Measurements from ENCODE around the gene DIP2C. TPM values are rescaled to one million over a fixed set of nuclear protein-coding genes. Genes with fewer than 3 reads are reported as not detected.

The DIP2C gene
- total RNA-seq, 1 experiment from 2014 or later: 11.0 TPM

DNA sequence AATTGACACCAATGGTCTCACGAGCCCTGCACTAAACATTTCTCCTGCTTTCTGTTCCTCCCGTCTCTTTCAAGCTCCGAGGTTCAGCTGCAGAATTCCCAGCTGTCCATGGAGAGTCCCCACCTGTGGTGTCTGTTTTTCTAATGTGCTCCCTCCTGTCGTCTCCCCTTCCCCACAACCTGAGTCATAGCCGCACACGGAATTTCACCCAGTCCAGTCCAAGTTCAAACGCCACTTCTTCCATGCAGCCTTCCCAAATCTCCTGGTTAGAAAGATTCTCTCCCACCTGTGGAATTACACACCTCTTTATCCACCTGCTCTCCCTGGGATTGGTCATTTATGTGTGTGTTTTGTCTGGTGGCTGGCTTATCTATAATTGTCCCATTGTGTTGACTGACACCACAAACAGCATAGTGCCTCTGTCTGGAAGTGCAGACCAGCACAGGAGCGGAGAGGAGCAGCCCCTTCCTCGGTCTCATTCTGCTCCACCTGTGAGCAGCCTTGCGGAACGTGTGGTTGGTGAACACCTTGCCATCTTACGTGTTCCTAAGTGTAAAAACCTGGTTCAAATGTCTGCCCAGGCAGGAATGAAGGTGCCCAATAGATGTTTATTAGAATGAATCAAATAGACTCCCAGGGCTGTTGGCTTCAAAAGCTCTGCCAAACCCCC, 3.3 kb upstream of the DIP2C start:
- POLR2A ChIA-PET: no interaction called here
- no peaks in the 10 kb centered on the region for H3K36me3 Mint-ChIP-seq
- H3K9me3 Mint-ChIP-seq: no peaks in the 10 kb centered on the region
- H3K27ac Mint-ChIP-seq: no peak overlapping the region
- H3K4me1 Mint-ChIP-seq: peaks cover 26% of the 10 kb centered on the region
- ATAC-seq (no peak), DNase-seq (ENCODE audit: low spot score) (no peak)
- peak; percentile 70 for TF ChIP-seq PRDM15 (CRISPR knock-in tag; IDR thresholded peaks at IDR 0.05)
- no peak for TF ChIP-seq NR1H2 (CRISPR knock-in tag; IDR thresholded peaks at IDR 0.05)
- TF ChIP-seq AR (CRISPR knock-in tag; IDR thresholded peaks at IDR 0.05): no peak
- CTCF ChIA-PET: interaction anchor here (1.0 kb wide), 1 partner anchor 92 kb away, joined by 3 read pairs; no protein-coding TSS in a partner anchor
- H3K27me3 Mint-ChIP-seq (ENCODE audit: low read depth): peaks cover 30% of the 10 kb centered on the region
- no peak overlapping the region for H3K4me3 Mint-ChIP-seq

- Mint-ChIP-seq H3K27ac (no peak overlapping the region), H3K9me3 (no peaks in the 10 kb centered on the region), H3K27me3 (ENCODE audit: low read depth) (peaks cover 35% of the 10 kb centered on the region), H3K36me3 (no peaks in the 10 kb centered on the region), H3K4me1 (peaks cover 26% of the 10 kb centered on the region), H3K4me3 (peak overlapping the region; percentile 44)
- POLR2A ChIA-PET: no interaction called here
- DNase-seq (ENCODE audit: low spot score) (no peak), ATAC-seq (no peak)
- CTCF ChIA-PET: interaction anchor here (0.6 to 1.3 kb wide), 2 partner anchors 97 to 119 kb away, joined by 3 read pairs; no protein-coding TSS in a partner anchor
- TF ChIP-seq ZBTB21 (CRISPR knock-in tag; IDR thresholded peaks at IDR 0.05; ENCODE audit: borderline replicate concordance): no peak
- TF ChIP-seq ZNF671 (CRISPR knock-in tag; IDR thresholded peaks at IDR 0.05): no peak
- no peak for TF ChIP-seq E2F5 (CRISPR knock-in tag; IDR thresholded peaks at IDR 0.05)
- no peak for TF ChIP-seq GRHL2 (CRISPR knock-in tag; IDR thresholded peaks at IDR 0.05; ENCODE audit: insufficient replicate concordance, severe bottlenecking)
- TF ChIP-seq NFYB (CRISPR knock-in tag; conservative IDR thresholded peaks at IDR 0.05; ENCODE audit: low read depth): no peak
- no peak for TF ChIP-seq RELA (CRISPR knock-in tag; IDR thresholded peaks at IDR 0.05; ENCODE audit: borderline replicate concordance)
- TF ChIP-seq JAZF1 (CRISPR knock-in tag; IDR thresholded peaks at IDR 0.05): no peak
- TF ChIP-seq FOXJ3 (CRISPR knock-in tag; IDR thresholded peaks at IDR 0.05; ENCODE audit: borderline replicate concordance): no peak
- TF ChIP-seq, protein P1, sequence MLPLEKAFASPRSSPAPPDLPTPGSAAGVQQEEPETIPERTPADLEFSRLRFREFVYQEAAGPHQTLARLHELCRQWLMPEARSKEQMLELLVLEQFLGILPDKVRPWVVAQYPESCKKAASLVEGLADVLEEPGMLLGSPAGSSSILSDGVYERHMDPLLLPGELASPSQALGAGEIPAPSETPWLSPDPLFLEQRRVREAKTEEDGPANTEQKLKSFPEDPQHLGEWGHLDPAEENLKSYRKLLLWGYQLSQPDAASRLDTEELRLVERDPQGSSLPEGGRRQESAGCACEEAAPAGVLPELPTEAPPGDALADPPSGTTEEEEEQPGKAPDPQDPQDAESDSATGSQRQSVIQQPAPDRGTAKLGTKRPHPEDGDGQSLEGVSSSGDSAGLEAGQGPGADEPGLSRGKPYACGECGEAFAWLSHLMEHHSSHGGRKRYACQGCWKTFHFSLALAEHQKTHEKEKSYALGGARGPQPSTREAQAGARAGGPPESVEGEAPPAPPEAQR (CRISPR knock-in tag; IDR thresholded peaks at IDR 0.05): no peak
- no peak for TF ChIP-seq KAT7 (CRISPR knock-in tag; IDR thresholded peaks at IDR 0.05; ENCODE audit: borderline replicate concordance)
- TF ChIP-seq ZNF121 (CRISPR knock-in tag; IDR thresholded peaks at IDR 0.05): no peak
- TF ChIP-seq ZNF232 (CRISPR knock-in tag; IDR thresholded peaks at IDR 0.05): no peak
- no peak for TF ChIP-seq ERG (CRISPR knock-in tag; IDR thresholded peaks at IDR 0.05)
- no peak for TF ChIP-seq ZNF263 (CRISPR knock-in tag; IDR thresholded peaks at IDR 0.05; ENCODE audit: low read depth)
- TF ChIP-seq FOXP1 (CRISPR knock-in tag; IDR thresholded peaks at IDR 0.05; ENCODE audit: borderline replicate concordance): no peak
- no peak for TF ChIP-seq HMGXB4 (CRISPR knock-in tag; IDR thresholded peaks at IDR 0.05)
- no peak for TF ChIP-seq USF1 (CRISPR knock-in tag; IDR thresholded peaks at IDR 0.05)
Measured at GRCh38 chr10:691216-691615, 1.7 kb upstream of the DIP2C start.

All from WTC11 (cell line).